ENCODE data around the gene LMAN2L.

The LMAN2L gene

DNA sequence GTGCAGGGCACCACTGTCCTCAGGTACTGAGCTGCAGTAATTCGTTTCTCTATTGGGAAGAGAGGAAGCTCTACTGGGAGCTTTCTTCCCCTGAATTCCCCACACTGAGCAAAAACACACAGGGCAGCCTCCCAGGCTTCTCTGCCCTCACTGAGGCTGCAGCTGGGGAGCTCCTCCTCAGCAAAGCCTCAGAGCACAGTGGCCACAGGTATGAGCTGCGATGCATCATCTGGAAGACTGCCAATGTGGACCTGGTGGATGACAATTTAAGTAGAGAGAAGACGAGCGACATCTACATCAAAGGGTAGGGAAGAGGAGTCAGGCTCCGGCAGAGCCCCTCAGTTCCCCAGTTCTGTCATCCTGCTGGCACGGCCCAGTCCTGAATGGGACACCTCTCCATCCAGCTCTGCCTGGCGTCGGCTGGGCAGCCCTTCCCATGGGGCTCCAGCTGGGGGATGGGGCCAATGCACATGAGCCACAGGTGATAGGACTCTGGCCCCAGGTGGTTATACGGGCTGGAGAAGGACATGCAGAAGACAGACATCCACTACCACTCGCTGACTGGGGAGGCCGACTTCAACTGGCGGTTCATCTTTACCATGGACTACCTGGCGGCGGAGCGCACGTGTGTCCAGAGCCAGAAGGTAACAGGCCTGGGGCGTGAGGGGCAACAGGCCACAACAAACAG, 37.6 kb downstream of the LMAN2L start:
- DNase-seq: no peak

DNA sequence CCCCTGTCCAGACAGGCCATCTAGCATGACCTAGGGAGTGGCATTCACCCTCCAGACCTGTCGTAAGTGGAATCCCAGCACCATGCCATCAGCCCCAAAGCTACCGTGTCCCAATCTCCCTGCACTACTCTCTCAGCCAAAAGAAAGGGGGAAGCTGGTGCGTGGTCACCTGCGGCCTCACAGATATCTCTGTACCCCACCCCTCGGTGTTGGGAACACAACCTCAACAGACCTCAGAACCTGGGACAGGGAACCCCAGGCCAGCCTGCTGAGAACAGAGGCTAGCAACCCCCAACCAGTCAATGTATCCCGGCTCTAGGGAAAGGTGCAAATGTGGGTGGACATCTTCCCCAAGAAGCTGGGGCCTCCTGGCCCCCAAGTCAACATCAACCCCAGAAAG, 38.2 kb downstream of the LMAN2L start:
- no peak for DNase-seq

GRCh38 chr2:96700086-96700485, 39.8 kb downstream of the LMAN2L start:
- no peak for DNase-seq

- DNase-seq: no peak
These were observed 40.2 kb downstream of the LMAN2L start for GRCh38 chr2:96699621-96700020.

- DNase-seq: no peak
These were observed 40.8 kb downstream of the LMAN2L start for GRCh38 chr2:96699021-96699420.

- DNase-seq: no peak
These were observed 41.5 kb downstream of the LMAN2L start for GRCh38 chr2:96698221-96698861.

DNA sequence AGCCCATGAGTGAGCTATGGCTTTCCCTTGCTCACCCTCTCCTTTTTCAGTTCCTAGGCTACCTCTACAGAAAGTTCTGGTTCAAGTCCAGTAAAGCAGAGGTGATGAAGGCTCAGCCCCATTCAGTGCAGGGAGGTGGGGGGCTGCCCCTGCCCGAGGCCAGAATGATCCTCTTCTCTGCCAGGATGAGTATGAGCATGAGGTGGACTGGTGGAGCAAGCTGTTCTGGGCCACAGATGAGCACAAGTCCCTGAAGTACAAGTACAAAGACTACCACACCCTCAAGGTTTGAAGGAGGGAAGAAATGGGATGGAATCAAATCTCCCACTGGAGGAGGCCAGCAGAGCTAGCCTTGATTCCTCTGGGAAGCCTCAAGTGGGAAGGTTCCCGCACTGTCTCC, 42.4 kb downstream of the LMAN2L start:
- DNase-seq: no peak

DNA sequence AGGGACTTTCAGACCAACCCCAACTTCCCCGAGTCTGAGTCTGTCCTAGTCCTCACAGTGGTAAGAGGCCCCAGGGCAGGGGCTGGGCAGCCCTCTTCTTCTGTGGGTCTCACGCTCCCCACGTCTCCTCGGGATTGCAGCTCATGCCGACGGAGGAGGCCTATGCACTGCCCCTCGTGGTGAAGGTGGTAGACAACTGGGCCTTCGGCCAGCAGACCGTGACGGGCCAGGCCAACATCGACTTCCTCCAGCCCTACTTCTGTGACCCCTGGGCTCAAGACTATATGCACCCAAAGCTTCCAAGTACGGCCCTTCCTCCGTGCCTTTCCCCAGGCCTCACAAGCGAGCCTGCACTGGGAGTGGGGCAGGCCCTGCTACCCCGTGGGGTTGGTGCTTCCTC, 44.3 kb downstream of the LMAN2L start:
- no peak for DNase-seq

DNA sequence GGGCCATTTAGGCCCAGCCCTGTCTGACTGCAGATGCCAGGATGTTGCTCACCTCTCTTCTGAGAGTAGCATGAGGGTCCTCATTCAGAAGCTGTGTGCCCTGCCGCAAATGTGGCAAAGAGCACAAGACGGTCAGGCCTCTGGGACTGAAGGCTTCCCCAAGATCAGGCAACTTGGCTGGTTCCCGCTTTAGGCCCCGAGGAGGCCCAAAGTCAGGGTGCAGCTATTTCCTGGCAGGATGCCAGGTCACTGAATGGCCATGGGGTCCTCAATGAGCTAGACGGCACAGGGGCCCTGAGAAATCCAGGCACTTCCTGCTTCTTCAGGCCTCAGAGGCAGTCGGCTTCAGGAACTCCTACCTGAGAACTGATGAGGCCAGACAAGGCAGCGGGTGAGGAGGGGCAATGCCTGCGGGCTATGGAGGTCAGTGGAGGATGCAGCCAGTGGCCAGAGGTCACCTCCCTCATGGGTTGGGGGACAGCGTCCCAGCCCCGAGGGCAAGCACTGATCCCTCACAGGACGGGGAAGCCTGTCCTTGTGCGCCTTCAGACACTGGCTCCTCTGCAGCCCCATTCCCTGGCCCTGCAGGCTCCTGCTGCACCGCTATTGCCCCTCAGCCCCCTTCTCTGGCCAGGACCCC, 44.9 kb downstream of the LMAN2L start:
- DNase-seq: no peak

- DNase-seq: no peak
These were observed 45.6 kb downstream of the LMAN2L start for GRCh38 chr2:96694279-96694678.

GRCh38 chr2:96693286-96694200, 46.3 kb downstream of the LMAN2L start:
- DNase-seq: no peak

DNA sequence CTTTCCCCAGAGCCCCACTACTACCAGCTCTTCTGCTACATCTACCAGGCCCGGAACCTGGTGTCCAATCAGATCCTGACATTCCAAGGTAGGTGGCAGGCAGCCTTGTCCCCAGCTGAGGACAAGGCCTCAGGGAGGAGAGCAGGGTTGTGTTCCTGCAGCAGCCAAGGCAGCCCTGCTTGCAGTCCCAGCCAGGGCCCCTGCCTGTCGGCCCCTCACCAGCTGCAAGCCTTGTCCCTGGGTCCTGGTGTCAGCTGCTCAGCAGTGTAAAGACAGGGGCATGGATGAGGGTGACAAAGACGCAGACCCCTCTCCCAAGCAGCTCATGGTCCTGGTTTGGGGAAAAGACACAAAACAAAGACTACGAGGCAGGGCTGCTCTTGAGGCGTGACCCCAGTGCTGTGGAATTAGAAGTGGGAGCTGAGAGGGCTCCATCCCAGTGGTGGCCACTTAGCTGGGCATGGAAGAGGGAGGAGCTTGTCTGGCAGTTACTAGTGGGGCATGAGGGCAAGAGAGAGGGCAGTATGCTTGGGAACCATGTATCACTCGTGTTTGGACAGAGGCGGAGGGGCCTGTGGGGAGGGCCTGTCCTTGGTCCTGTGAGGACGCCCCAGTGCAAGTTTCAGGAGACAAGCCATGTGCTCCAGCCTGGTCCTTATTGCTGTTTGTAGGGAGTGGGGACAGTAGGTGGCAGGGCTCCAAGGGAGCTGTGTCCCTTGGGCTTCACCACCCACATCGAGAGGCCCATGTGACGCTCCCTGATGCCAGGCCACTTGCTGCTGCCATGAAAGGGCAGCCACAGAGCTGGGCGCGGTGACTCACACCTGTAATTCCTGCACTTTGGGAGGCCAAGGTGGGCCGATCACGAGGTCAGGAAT, 47.5 kb downstream of the LMAN2L start:
- no peak for DNase-seq

DNA sequence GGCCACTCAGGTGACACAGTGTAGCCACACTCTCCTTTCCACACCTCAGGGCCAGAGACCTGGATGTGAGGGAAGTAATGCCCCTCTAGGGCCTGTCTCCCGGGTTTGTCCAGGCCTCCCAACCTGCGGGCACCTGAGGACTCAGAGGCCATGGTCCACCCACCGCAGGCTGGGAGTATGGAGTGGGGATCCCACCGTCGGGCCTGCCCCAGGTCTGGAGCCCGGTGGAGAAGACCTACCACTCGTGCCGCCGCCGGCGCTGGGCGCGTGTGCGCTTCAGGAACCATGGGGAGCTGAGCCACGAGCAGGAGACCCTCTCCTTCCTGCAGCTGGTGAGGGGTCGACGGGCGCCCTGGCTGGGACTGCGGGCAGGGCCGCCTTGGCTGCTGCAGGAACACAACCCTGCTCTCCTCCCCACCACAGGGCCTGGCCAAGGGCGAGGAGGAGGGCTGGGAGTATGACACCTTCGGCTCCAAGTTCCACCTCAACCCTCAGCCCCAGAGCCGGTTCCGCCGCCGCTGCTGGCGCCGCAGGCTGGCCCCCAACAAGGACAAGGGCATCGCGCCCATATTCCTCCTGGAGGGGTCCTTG, 48.7 kb downstream of the LMAN2L start:
- DNase-seq: no peak

DNA sequence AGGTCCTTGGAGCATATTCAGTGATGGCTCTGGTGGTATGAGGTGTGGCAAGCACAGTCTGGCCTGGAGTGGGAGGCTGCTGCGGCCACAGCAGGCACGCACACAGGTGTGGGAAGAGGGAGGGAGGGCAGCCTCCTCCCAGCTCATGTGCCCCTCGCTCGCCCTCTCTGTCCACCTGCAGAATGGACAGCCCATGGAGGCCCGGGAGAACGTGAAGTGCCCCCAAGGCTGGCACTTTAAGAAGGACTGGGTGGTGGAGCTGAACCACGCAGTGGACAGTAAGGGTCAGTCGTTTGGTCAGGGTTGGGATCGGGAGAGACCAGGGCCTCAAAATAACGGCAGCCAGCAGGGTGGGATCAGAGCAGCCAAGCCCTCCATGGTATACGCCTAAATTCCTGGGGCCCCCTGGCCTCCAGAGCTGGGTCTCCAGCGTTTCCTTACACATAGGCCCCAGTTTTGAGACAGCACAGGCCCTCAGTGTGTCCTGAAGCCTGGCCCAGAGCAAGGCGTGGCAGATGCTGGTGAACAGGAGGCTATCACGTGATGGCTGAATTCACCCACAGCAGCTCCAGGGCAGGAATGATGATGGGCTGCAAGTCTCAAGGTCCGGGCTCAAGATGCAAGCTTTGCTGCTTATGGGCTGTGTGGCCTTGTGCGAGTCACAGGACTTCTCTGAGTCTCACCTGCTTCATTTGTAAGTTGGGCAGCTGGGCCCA, 49.4 kb downstream of the LMAN2L start:
- no peak for DNase-seq

DNA sequence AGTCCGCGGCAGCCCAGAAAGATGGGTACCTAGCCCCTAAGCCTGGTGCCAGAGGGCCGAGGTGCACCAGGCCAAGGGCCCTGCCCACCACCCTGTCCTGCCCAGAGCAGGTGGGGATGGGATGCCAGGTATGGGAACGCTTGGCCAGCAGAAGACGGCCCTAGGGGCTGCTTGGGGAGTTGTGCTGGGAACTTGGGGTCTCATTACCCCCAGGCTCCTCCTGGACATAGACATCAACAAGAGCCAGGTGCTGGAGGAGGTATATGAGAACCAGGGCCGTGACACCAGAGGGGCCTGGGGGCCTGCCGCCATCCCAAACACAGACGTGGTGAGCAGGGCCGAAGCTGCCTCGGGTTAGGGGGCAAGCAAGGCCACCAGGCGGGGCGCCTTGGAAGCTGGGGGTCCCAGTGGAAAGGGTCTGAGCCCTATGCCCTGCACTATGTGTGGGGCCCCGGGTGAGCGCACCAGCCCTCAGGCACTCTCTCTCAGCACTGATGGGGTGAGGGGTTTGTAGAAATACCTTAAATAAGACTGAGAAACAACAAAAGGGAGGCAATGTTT, 50.4 kb downstream of the LMAN2L start:
- DNase-seq: no peak

GRCh38 chr2:96688649-96689430, 51.0 kb downstream of the LMAN2L start:
- DNase-seq: no peak

DNA sequence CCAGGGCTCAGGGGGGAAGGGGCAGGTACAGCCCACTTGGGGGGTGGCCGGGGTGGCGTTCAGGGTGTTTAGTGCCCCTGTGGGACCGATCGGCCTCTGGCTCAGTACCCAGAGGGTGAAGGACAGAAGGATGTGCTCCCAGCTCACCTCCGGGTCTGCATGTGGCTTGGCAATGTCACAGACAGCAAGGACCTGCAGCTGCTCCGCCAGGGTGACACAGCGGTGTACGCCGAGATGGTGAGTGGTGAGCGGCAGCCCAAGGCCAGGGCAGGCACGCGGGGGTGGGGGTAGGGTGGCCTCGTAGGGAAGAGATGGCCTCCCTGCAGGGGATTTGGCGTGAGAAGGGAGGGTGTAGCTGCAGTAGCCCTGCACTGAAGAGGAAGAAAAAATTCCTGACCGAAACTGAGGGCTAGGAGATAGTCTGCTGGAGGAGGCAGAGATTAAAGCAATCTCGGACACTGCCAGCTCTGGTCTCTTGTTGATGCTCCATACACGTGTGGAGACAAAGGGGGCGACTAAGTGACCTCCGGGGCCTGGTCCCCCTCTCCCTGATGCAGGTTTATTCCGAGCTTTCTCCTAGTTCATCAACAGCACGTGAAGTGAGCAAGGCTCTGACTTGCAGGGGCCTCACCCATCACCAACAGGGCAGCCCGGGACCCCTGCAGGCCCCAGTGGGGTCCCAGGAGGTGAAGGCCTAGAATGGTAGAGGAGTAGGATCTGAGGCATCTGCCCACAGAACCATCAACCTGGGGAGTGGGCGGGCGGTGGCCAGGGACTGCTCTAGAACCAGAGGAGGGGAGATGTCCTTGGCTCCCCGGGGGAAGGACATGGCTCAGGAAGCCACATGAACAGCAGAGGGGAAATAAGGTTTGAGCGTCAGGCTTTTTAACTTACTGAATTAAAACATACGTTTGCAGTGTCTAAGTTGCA, 51.9 kb downstream of the LMAN2L start:
- DNase-seq: no peak

DNA sequence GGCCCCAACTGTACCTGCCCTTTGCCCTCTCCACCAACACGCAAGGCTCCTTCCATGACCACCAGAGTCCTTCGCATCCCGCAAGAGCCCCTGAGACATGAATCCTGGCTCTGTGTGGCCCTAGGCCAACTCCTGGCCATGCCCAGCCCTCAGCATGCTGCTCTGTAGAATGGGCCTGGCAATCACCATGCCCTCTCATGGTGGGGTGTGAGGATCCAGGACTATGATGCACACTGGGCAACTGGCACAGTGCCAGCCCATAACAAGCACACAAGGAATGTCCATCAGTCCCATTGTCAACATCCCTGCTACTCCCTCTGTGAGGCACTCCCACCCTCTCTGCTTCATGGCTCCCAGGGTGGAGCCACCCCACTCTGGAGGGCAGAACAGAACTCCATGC, 52.6 kb downstream of the LMAN2L start:
- DNase-seq: no peak

Measured in NCI-H446 treated with DMSO at 0.1 percent for 48 hours (cell line).